Spleen (tissue), 11 donors: ENCODE data around the gene FAM47E. TPM values are rescaled to one million over a fixed set of nuclear protein-coding genes. Genes with fewer than 3 reads are reported as not detected.

ENCODE experiments used
- DNase-seq: peaks from one replicate; pipeline ENCODE4 v3.0.0-alpha.2; 2020
- H3K27ac ChIP-seq, 8 donors: fragments of 200-600 bp; sonication (generic) in 7 of 8; 1 replicate in 4 of 8; 2 replicates in 4 of 8; pipeline versions ENCODE4 v1.5.0 to v1.8.0; 2016 to 2021; ENCODE audit warnings: inconsistent platforms in 4 of 8, mild to moderate bottlenecking in 4 of 8, moderate library complexity in 1 of 8
- H3K27me3 ChIP-seq, 7 donors: fragments of 200-600 bp; sonication (generic) in 6 of 7; replicated peaks in 1 of 7; 1 replicate in 4 of 7; 2 replicates in 3 of 7; pipeline versions ENCODE4 v1.5.0 to v1.8.0; 2016 to 2021; ENCODE audit warnings: inconsistent platforms in 3 of 7, mild to moderate bottlenecking in 1 of 7
- H3K36me3 ChIP-seq, 6 donors: fragments of 200-600 bp; sonication (generic) in 5 of 6; 1 replicate in 4 of 6; 2 replicates in 2 of 6; pipeline versions ENCODE4 v1.5.0 to v1.8.0; 2016 to 2021; ENCODE audit warnings: inconsistent platforms in 2 of 6
- H3K4me1 ChIP-seq, 6 donors: fragments of 200-600 bp; sonication (generic) in 5 of 6; 1 replicate in 3 of 6; 2 replicates in 3 of 6; pipeline versions ENCODE4 v1.5.0 to v1.8.0; 2016 to 2021; ENCODE audit warnings: inconsistent platforms in 3 of 6
- H3K4me3 ChIP-seq, 8 donors: fragments of 200-600 bp; sonication (generic) in 7 of 8; 1 replicate in 4 of 8; 2 replicates in 4 of 8; pipeline versions ENCODE4 v1.5.0 to v1.8.0; 2016 to 2021; ENCODE audit warnings: inconsistent platforms in 4 of 8, mild to moderate bottlenecking in 4 of 8, moderate library complexity in 2 of 8
- H3K9me3 ChIP-seq, 8 donors: fragments of 200-600 bp; sonication (generic) in 7 of 8; 1 replicate in 4 of 8; 2 replicates in 4 of 8; pipeline versions ENCODE4 v1.5.0 to v1.8.0; 2016 to 2021; ENCODE audit warnings: inconsistent platforms in 4 of 8
- POLR2A ChIP-seq, 3 donors: fragments of 450-650 bp; IDR thresholded peaks; one replicate each; pipeline ENCODE4 v1.5.1; 2017; ENCODE audit warnings: antibody characterized with exemption in 3 of 3, mild to moderate bottlenecking in 1 of 3
- POLR2AphosphoS5 ChIP-seq, 3 donors: sonication (generic); formaldehyde crosslinking; IDR thresholded peaks; one replicate each; pipeline ENCODE4 v1.5.1; 2017; ENCODE audit warnings: antibody characterized with exemption in 3 of 3
- WGBS, 5 donors: extraction: QIAGEN DNeasy Blood & Tissue Kit in 3 of 5; methylation state at CpG; one replicate each; pipeline versions ENCODE4 v1.1.5 to v1.1.7; 2013 to 2018; 5-methylcytosine and 5-hydroxymethylcytosine counted together
- intact Hi-C: fragments of 100-400 bp; cut with DNase I; formaldehyde crosslinking; loops from one replicate; pipeline ENCODE4 v1.15.0; 2023; ENCODE audit warnings: low total_unique reads
- polyA plus RNA-seq, 3 donors: library from polyadenylated mRNA; stranded (reverse); fragments of 200-250 nt; gene quantifications; one replicate each; pipeline ENCODE4 v1.2.1, GENCODE V29; 2013
- total RNA-seq, 7 donors: library from RNA; depleted of rRNA in 3 of 7; stranded (reverse); fragments of >200 nt in 3 of 7; fragmentation: NEBNext Ultra II Directional in 4 of 7; extraction: Animal tissue kit (Norgen Biotek cat#: 25700) in 4 of 7; gene quantifications; one replicate each; pipeline versions ENCODE4 v1.1.0 to v1.2.1, GENCODE V29; 2016 to 2021
- TF ChIP-seq, protein P1 (sequence below), 11 experiments: fragments of 200-600 bp in 7 of 11; fragments of 450-650 bp in 4 of 11; sonication (generic) in 4 of 11; IDR thresholded peaks in 8 of 11; conservative IDR thresholded peaks in 3 of 11; 1 replicate in 7 of 11; 2 replicates in 4 of 11; pipeline versions ENCODE4 v1.4.0 to v1.8.0; 2016 to 2021; ENCODE audit warnings: antibody characterized with exemption in 11 of 11, inconsistent platforms in 4 of 11, mild to moderate bottlenecking in 1 of 11
- donor health status: healthy with polysubstance abuse.
- donor health status: DM: no; HTN: no; CAD: no; lungs with moderate emphysema.
- donor health status: DM: no; HTN: no; CAD: no.
- donor health status: Bipolar disorder and iron deficiency.
- donor health status: healthy.
- donor health status: DM: no; HTN: no; CAD: no.
- donor health status: DM: yes; HTN: yes; CAD: no.

The FAM47E gene
- total and polyA plus RNA-seq, 10 donors: 0.66 to 6.2 (median 2.1) TPM

DNA sequence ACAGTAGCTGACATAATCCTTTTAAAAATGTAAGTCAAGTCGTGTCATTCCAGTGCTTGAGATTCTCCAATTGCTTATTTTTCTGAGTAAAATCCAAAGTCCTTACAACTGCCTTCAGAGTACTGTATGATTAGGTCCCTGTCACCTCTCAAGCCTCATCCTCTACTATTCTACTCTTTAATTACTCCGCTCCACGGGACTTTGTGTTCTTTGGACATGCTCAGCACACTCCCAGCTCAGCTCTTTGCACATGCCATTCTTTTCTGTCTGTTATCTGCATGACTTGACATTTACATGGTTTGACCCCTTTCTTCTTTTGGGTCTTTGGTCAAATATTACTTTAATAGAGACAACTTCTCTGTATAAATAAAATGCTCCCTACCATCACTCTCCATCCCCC, 15.1 kb downstream of the FAM47E start:
- no peak for TF ChIP-seq POLR2A (IDR thresholded peaks at IDR 0.05)
- no peak for TF ChIP-seq POLR2AphosphoS5 (IDR thresholded peaks at IDR 0.05)
- TF ChIP-seq, protein P1, sequence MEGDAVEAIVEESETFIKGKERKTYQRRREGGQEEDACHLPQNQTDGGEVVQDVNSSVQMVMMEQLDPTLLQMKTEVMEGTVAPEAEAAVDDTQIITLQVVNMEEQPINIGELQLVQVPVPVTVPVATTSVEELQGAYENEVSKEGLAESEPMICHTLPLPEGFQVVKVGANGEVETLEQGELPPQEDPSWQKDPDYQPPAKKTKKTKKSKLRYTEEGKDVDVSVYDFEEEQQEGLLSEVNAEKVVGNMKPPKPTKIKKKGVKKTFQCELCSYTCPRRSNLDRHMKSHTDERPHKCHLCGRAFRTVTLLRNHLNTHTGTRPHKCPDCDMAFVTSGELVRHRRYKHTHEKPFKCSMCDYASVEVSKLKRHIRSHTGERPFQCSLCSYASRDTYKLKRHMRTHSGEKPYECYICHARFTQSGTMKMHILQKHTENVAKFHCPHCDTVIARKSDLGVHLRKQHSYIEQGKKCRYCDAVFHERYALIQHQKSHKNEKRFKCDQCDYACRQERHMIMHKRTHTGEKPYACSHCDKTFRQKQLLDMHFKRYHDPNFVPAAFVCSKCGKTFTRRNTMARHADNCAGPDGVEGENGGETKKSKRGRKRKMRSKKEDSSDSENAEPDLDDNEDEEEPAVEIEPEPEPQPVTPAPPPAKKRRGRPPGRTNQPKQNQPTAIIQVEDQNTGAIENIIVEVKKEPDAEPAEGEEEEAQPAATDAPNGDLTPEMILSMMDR (IDR thresholded peaks at IDR 0.05 in 8 of 11, conservative IDR thresholded peaks at IDR 0.05 in 3 of 11): no peak
- 78 to 84% (median 83%) methylated on average over 3 of the region's 3 CpGs for WGBS, 5 donors
- Histone ChIP-seq H3K27me3 (no peaks in the 10 kb centered on the region), H3K36me3 (no peaks in the 10 kb centered on the region), H3K4me3 (no peak overlapping the region), H3K27ac (no peak overlapping the region), H3K4me1 (no peaks in the 10 kb centered on the region), H3K9me3 (no peaks in the 10 kb centered on the region)
- intact Hi-C loops: no loop called here
- no peak for DNase-seq

DNA sequence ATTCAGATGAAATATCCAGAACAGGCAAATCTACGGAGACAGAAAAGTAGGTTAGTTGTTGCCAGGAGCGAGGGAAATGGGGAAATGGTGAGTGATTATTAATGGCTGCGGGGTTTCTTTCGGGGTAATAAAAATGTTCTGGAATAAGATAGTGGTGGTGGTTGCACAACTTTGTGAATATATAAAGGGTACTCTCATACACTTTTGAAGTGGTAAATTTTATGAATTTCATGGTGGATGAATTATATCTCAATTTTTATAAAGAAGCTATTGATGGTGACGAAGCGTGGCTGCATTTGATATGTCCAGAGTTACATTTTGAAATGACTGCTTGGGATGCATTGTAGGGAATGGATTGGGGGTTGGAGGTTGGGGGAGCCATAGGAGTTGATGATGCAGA, 16.3 kb downstream of the FAM47E start:
- H3K4me1 ChIP-seq: no peaks in the 10 kb centered on the region
- intact Hi-C loops: no loop called here
- no peaks in the 10 kb centered on the region for H3K36me3 ChIP-seq
- H3K4me3 ChIP-seq: no peak overlapping the region
- no peak for DNase-seq
- no peaks in the 10 kb centered on the region for H3K27me3 ChIP-seq
- WGBS, 5 donors: 91 to 96% (median 95%) methylated on average over 6 of the region's 6 CpGs
- no peak for TF ChIP-seq POLR2AphosphoS5 (IDR thresholded peaks at IDR 0.05)
- TF ChIP-seq POLR2A (IDR thresholded peaks at IDR 0.05): no peak
- TF ChIP-seq, protein P1 (IDR thresholded peaks at IDR 0.05 in 8 of 11, conservative IDR thresholded peaks at IDR 0.05 in 3 of 11): no peak
- no peak overlapping the region for H3K27ac ChIP-seq
- H3K9me3 ChIP-seq: no peaks in the 10 kb centered on the region

DNA sequence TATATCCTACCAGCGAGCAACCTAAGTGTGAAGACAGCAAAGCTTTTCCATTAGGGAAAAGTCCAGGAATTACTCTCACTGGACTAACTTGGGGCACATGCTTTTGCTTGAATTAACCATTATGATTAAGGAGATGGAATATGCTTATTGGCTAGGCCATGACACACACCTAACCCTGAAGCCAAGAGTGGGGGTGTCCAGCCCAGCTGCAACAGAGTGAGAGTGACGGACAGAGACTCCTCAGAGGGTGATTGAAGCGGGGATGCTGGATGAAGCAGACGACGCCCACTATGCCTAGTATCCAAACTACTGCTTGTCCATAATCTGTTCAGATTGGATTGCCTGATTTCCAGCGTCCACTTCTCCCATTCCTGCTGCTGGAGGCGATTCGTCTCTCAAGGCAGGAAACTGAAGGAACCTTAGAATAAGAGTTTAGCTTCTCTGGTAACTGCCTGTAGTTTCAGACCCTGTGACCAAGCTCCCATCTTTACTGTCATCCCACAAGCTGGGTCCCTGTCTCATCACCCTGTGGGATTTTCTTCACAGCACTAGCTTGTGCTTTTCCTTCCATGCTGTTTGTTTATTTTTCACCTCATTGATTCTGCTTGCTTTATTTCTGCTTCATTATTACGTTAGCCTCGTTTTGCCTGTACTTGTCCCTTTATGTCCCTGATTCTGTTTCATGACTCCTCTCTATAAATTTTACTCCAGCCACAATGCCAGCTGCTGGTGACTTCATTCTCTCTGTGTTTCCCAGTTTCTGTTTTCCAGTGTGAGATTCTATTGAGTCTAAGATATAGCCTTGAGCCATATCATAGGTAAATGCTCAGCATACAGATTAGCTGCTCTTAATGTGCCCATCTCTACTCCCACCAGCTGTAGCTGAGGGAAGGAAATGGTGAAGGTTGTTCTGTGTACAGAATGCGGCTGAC, 19.0 kb downstream of the FAM47E start:
- 78 to 88% (median 80%) methylated on average over 11 of the region's 11 CpGs for WGBS, 5 donors
- Histone ChIP-seq H3K27me3 (no peaks in the 10 kb centered on the region), H3K36me3 (no peaks in the 10 kb centered on the region), H3K9me3 (no peaks in the 10 kb centered on the region), H3K27ac (peak overlapping the region in 1 of 8 donors; percentile 13), H3K4me3 (no peak overlapping the region), H3K4me1 (no peaks in the 10 kb centered on the region)
- DNase-seq: no peak
- no peak for TF ChIP-seq POLR2A (IDR thresholded peaks at IDR 0.05)
- no peak for TF ChIP-seq POLR2AphosphoS5 (IDR thresholded peaks at IDR 0.05)
- TF ChIP-seq, protein P1 (IDR thresholded peaks at IDR 0.05 in 8 of 11, conservative IDR thresholded peaks at IDR 0.05 in 3 of 11): no peak
- intact Hi-C loops: no loop called here

DNA sequence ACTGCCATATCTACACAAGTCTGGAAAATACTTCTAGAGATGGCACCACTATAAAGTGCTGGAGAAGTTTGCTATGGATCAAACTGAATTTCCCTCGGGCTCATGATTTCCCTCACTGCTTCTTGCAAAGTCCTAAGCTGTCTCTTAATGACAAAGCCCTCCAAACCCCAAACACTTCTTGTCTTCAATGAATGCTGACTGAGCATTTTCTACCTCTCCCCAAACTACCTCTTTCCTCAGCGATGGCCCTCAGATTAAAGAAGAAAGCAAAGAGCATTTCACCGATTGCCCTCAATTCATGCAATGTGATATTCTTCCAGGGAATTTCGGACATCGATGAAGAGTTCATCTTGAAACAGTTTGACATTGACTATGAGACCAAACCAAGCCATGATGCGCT, 19.7 kb downstream of the FAM47E start:
- 90 to 95% (median 94%) methylated on average over 6 of the region's 6 CpGs for WGBS, 5 donors

More for the DNA sequence above, 19.7 kb downstream of the FAM47E start:
- intact Hi-C loops: no loop called here
- Histone ChIP-seq H3K27ac (peak overlapping the region in 1 of 8 donors; percentile 13), H3K27me3 (no peaks in the 10 kb centered on the region), H3K9me3 (no peaks in the 10 kb centered on the region), H3K4me3 (no peak overlapping the region), H3K36me3 (no peaks in the 10 kb centered on the region), H3K4me1 (no peaks in the 10 kb centered on the region)
- no peak for DNase-seq
- TF ChIP-seq POLR2A (IDR thresholded peaks at IDR 0.05) (no peak), POLR2AphosphoS5 (IDR thresholded peaks at IDR 0.05) (no peak)
- TF ChIP-seq, protein P1 (IDR thresholded peaks at IDR 0.05 in 8 of 11, conservative IDR thresholded peaks at IDR 0.05 in 3 of 11): no peak
